ENCODE results near the gene MRAP.

DNA sequence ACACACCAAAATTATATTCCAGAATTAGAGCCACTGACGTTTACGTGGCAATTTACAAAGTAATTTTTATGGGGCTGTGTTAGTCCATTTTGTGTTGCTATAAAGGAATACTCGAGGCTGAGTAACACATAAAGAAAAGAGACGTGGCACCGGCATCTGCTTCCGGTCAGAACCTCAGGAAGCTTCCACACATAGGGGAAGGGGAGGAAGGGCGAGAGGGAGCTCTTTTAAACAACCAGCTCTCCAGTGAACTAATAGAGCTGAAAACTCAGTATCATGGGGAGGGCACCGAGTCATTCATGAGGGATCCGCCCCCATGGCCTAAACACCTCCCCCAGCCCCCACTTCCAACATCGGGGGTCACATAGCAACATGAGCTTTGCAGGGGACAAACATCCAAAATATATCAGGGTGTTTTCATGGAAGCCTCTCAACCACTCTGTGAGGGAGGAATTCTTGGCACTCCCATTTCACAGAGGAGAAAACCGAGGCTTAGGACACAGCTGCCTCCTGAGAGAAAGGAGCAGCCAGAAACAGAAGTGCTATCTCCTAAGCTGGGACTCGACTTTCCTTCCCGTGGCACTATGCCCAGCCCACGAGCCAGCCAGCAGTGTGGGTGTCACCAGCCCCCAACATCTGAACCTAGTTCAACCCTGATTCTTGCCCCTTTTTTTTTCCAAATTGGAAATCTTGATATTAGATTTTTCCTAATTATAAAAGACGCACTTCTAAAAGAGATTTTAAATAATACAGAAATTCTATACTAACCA lies 49.0 kb upstream of the MRAP start:
- TF ChIP-seq, protein P1, sequence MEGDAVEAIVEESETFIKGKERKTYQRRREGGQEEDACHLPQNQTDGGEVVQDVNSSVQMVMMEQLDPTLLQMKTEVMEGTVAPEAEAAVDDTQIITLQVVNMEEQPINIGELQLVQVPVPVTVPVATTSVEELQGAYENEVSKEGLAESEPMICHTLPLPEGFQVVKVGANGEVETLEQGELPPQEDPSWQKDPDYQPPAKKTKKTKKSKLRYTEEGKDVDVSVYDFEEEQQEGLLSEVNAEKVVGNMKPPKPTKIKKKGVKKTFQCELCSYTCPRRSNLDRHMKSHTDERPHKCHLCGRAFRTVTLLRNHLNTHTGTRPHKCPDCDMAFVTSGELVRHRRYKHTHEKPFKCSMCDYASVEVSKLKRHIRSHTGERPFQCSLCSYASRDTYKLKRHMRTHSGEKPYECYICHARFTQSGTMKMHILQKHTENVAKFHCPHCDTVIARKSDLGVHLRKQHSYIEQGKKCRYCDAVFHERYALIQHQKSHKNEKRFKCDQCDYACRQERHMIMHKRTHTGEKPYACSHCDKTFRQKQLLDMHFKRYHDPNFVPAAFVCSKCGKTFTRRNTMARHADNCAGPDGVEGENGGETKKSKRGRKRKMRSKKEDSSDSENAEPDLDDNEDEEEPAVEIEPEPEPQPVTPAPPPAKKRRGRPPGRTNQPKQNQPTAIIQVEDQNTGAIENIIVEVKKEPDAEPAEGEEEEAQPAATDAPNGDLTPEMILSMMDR (conservative IDR thresholded peaks at IDR 0.05), result no peak
- no peak for TF ChIP-seq EZH2 (IDR thresholded peaks at IDR 0.05; ENCODE audit: low read depth)

Data from PC-9 (cell line).